ENCODE measurements around the gene SMTN. TPM values are rescaled to one million over a fixed set of nuclear protein-coding genes. Genes with fewer than 3 reads are reported as not detected.

Gene SMTN
- total RNA-seq, 5 donors from 2014 or later (not counting 1 experiment from before 2014, with no cell fraction given) = 2.6 to 10.1 (median 3.8) TPM

- Mint-ChIP-seq H3K36me3 (no peaks in the 10 kb centered on the region), H3K4me3 (no peak overlapping the region), H3K4me1 (peaks cover 27 to 36% (median 30%) of the 10 kb centered on the region in 3 donors), H3K9me3 (no peaks in the 10 kb centered on the region), H3K27me3 (no peaks in the 10 kb centered on the region), H3K27ac (no peak overlapping the region)
- ChIA-PET CTCF (no interaction called here), POLR2A (interaction anchor here in 1 of 2 donors (0.7 kb wide), 1 partner anchor 167 kb away, joined by 3 read pairs; no protein-coding TSS in a partner anchor)
- DNase-seq = no peak
- no peak for ATAC-seq (replicated peaks in 1 of 4)
- Histone ChIP-seq H3K9me3 (no peaks in the 10 kb centered on the region), H3K27ac (ENCODE audit: low read length) (no peak overlapping the region), H3K36me3 (ENCODE audit: control insufficient read depth in 2 of 2, extremely low read depth in 1 of 2, insufficient read depth in 1 of 2, low read length in 1 of 2) (no peaks in the 10 kb centered on the region), H3K4me1 (ENCODE audit: control insufficient read depth in 1 of 2, extremely low read depth in 1 of 2, insufficient read depth in 2 of 2, low read length in 2 of 2) (peaks cover 17 to 35% of the 10 kb centered on the region in 2 experiments), H3K4me3 (ENCODE audit: control insufficient read depth in 1 of 2, extremely low read depth in 1 of 2, low read length in 1 of 2) (no peak overlapping the region), H3K27me3 (replicated peaks in 1 of 2; ENCODE audit: control insufficient read depth in 2 of 2, extremely low read depth in 1 of 2, insufficient read depth in 2 of 2, low read length in 1 of 2) (no peaks in the 10 kb centered on the region)
- WGBS (ENCODE audit: insufficient coverage) = 96% methylated on average over 5 of the region's 12 CpGs
These were observed 1.9 kb upstream of the SMTN start for GRCh38 chr22:31079095-31079642.

- Histone ChIP-seq H3K9me3 (no peaks in the 10 kb centered on the region), H3K4me3 (ENCODE audit: control insufficient read depth in 1 of 2, extremely low read depth in 1 of 2, low read length in 1 of 2) (peak overlapping the region; percentile 65 to 77), H3K36me3 (ENCODE audit: control insufficient read depth in 2 of 2, extremely low read depth in 1 of 2, insufficient read depth in 1 of 2, low read length in 1 of 2) (no peaks in the 10 kb centered on the region), H3K4me1 (ENCODE audit: control insufficient read depth in 1 of 2, extremely low read depth in 1 of 2, insufficient read depth in 2 of 2, low read length in 2 of 2) (peaks cover 19 to 41% of the 10 kb centered on the region in 2 experiments), H3K27ac (ENCODE audit: low read length) (no peak overlapping the region), H3K27me3 (replicated peaks in 1 of 2; ENCODE audit: control insufficient read depth in 2 of 2, extremely low read depth in 1 of 2, insufficient read depth in 2 of 2, low read length in 1 of 2) (no peaks in the 10 kb centered on the region)
- CTCF ChIA-PET = interaction anchor here in 1 of 2 donors (0.6 to 0.9 kb wide), 3 partner anchors 10 to 445 kb away, joined by 3 to 4 read pairs (median 3); partner anchors contain the start of gene TUG1
- POLR2A ChIA-PET = interaction anchor here in 1 of 2 donors (0.6 kb wide), 1 partner anchor 111 kb away, joined by 3 read pairs; the partner anchor contains the start of gene TUG1
- Mint-ChIP-seq H3K9me3 (no peaks in the 10 kb centered on the region), H3K4me1 (peaks cover 32 to 40% (median 33%) of the 10 kb centered on the region in 3 donors), H3K36me3 (no peaks in the 10 kb centered on the region), H3K4me3 (peak overlapping the region; percentile 82 to 85 (median 85)), H3K27ac (peak overlapping the region in 1 of 2 donors; percentile 45), H3K27me3 (no peaks in the 10 kb centered on the region)
- 33% methylated on average over 3 of the region's 5 CpGs for WGBS (ENCODE audit: insufficient coverage)
- ATAC-seq (replicated peaks in 1 of 4) = no peak
- no peak for DNase-seq
These were observed 812 bp upstream of the SMTN start for GRCh38 chr22:31080164-31080847.

GRCh38 chr22:31081963-31082605 is 966 bp downstream of the SMTN start:
- Histone ChIP-seq H3K9me3 (no peaks in the 10 kb centered on the region), H3K4me1 (ENCODE audit: control insufficient read depth in 1 of 2, extremely low read depth in 1 of 2, insufficient read depth in 2 of 2, low read length in 2 of 2) (peaks cover 19 to 46% of the 10 kb centered on the region in 2 experiments), H3K4me3 (ENCODE audit: control insufficient read depth in 1 of 2, extremely low read depth in 1 of 2, low read length in 1 of 2) (peak overlapping the region; percentile 65 to 77), H3K27me3 (replicated peaks in 1 of 2; ENCODE audit: control insufficient read depth in 2 of 2, extremely low read depth in 1 of 2, insufficient read depth in 2 of 2, low read length in 1 of 2) (no peaks in the 10 kb centered on the region), H3K36me3 (ENCODE audit: control insufficient read depth in 2 of 2, extremely low read depth in 1 of 2, insufficient read depth in 1 of 2, low read length in 1 of 2) (no peaks in the 10 kb centered on the region), H3K27ac (ENCODE audit: low read length) (no peak overlapping the region)
- peak overlapping the region; percentile 63 to 85 (median 82) for H3K4me3 Mint-ChIP-seq
- ChIA-PET POLR2A (interaction anchor here (0.6 kb wide), 3 partner anchors 136 to 532 kb away, joined by 3 to 7 read pairs (median 6); partner anchors contain the start of gene PIK3IP1 (in 1 of the 2)), CTCF (no interaction called here)
- H3K27ac Mint-ChIP-seq = peak overlapping the region in 1 of 2 donors; percentile 69
- no peak for DNase-seq
- no peaks in the 10 kb centered on the region for H3K27me3 Mint-ChIP-seq
- WGBS (ENCODE audit: insufficient coverage) = 100% methylated on average over 1 of the region's 6 CpGs
- no peaks in the 10 kb centered on the region for H3K36me3 Mint-ChIP-seq
- no peaks in the 10 kb centered on the region for H3K9me3 Mint-ChIP-seq
- no peak for ATAC-seq (replicated peaks in 1 of 4)
- peaks cover 32 to 41% (median 33%) of the 10 kb centered on the region in 3 donors for H3K4me1 Mint-ChIP-seq

- no peak for ATAC-seq (replicated peaks in 1 of 4)
These were observed 1.7 kb downstream of the SMTN start for GRCh38 chr22:31082606-31083376.

GRCh38 chr22:31083377-31083768 is 2.3 kb downstream of the SMTN start:
- Histone ChIP-seq H3K4me3 (ENCODE audit: control insufficient read depth in 1 of 2, extremely low read depth in 1 of 2, low read length in 1 of 2) (no peak overlapping the region), H3K27ac (ENCODE audit: low read length) (no peak overlapping the region), H3K4me1 (ENCODE audit: control insufficient read depth in 1 of 2, extremely low read depth in 1 of 2, insufficient read depth in 2 of 2, low read length in 2 of 2) (peaks cover 19 to 46% of the 10 kb centered on the region in 2 experiments), H3K27me3 (replicated peaks in 1 of 2; ENCODE audit: control insufficient read depth in 2 of 2, extremely low read depth in 1 of 2, insufficient read depth in 2 of 2, low read length in 1 of 2) (no peaks in the 10 kb centered on the region), H3K9me3 (no peaks in the 10 kb centered on the region), H3K36me3 (ENCODE audit: control insufficient read depth in 2 of 2, extremely low read depth in 1 of 2, insufficient read depth in 1 of 2, low read length in 1 of 2) (peaks cover 0 to 6% of the 10 kb centered on the region in 2 donors)
- no peak for ATAC-seq (replicated peaks in 1 of 4)
- H3K36me3 Mint-ChIP-seq = no peaks in the 10 kb centered on the region
- no CpG with 5 or more reads among the region's 3 CpGs for WGBS (ENCODE audit: insufficient coverage)
- CTCF ChIA-PET = interaction anchor here (0.6 to 1.1 kb wide), 2 partner anchors 115 to 136 kb away, joined by 3 to 4 read pairs; partner anchors contain the start of genes MORC2 (in 1 of the 2) and TUG1 (in 1 of the 2)
- no peak for DNase-seq
- H3K4me1 Mint-ChIP-seq = peaks cover 32 to 41% (median 33%) of the 10 kb centered on the region in 3 donors
- H3K27me3 Mint-ChIP-seq = no peaks in the 10 kb centered on the region
- POLR2A ChIA-PET = no interaction called here
- no peaks in the 10 kb centered on the region for H3K9me3 Mint-ChIP-seq
- H3K27ac Mint-ChIP-seq = no peak overlapping the region
- peak overlapping the region; percentile 78 to 85 (median 83) for H3K4me3 Mint-ChIP-seq

More at GRCh38 chr22:31082606-31083376, 1.7 kb downstream of the SMTN start:
- POLR2A ChIA-PET = interaction anchor here (0.6 kb wide), 3 partner anchors 136 to 531 kb away, joined by 3 to 7 read pairs (median 6); partner anchors contain the start of gene PIK3IP1 (in 1 of the 2)
- peaks cover 0 to 1% of the 10 kb centered on the region in 2 donors for H3K36me3 ChIP-seq (ENCODE audit: control insufficient read depth in 2 of 2, extremely low read depth in 1 of 2, insufficient read depth in 1 of 2, low read length in 1 of 2)
- CTCF ChIA-PET = interaction anchor here in 1 of 2 donors (1.1 kb wide), 1 partner anchor 114 kb away, joined by 3 read pairs; the partner anchor contains the start of genes MORC2 and TUG1
- 94% methylated on average over 10 of the region's 11 CpGs for WGBS (ENCODE audit: insufficient coverage)
- Mint-ChIP-seq H3K4me3 (peak overlapping the region; percentile 17 to 85 (median 63)), H3K36me3 (no peaks in the 10 kb centered on the region), H3K9me3 (no peaks in the 10 kb centered on the region), H3K27me3 (no peaks in the 10 kb centered on the region), H3K4me1 (peaks cover 32 to 41% (median 33%) of the 10 kb centered on the region in 3 donors), H3K27ac (peak overlapping the region in 1 of 2 donors; percentile 69)
- no peak overlapping the region for H3K4me3 ChIP-seq (ENCODE audit: control insufficient read depth in 1 of 2, extremely low read depth in 1 of 2, low read length in 1 of 2)
- peaks cover 19 to 46% of the 10 kb centered on the region in 2 experiments for H3K4me1 ChIP-seq (ENCODE audit: control insufficient read depth in 1 of 2, extremely low read depth in 1 of 2, insufficient read depth in 2 of 2, low read length in 2 of 2)
- H3K9me3 ChIP-seq = no peaks in the 10 kb centered on the region
- no peaks in the 10 kb centered on the region for H3K27me3 ChIP-seq (replicated peaks in 1 of 2; ENCODE audit: control insufficient read depth in 2 of 2, extremely low read depth in 1 of 2, insufficient read depth in 2 of 2, low read length in 1 of 2)
- DNase-seq = peak in 32 of 35 experiments; percentile 22 to 64 (median 46)
- H3K27ac ChIP-seq (ENCODE audit: low read length) = no peak overlapping the region

Data from T-cell (primary cell).